Activated T-cell treated with anti-CD3 and anti-CD28 coated beads, Interleukin-2, amount 50 U/mL, for 72 hours (primary cell): ENCODE results near the gene OXT. TPM values are rescaled to one million over a fixed set of nuclear protein-coding genes. Genes with fewer than 3 reads are reported as not detected.

Source experiments
- ATAC-seq, 2 donors: fragments of 150-1000 bp; cut with Tn5 transposase; replicated peaks in 1 of 2; 2 replicates each; pipeline ENCODE4 v1.10.0; 2021; ENCODE audit warnings: moderate library complexity in 2 of 2, mild to moderate bottlenecking in 1 of 2
- DNase-seq, 2 donors: peaks; one replicate each; pipeline ENCODE4 v3.0.0; 2021 to 2022; ENCODE audit warnings: mixed read lengths in 1 of 2
- H3K27ac Mint-ChIP-seq: one replicate; pipeline ENCODE4 v1.8.0; 2022; ENCODE audit warnings: mild to moderate bottlenecking, moderate library complexity, mixed read lengths
- H3K27me3 Mint-ChIP-seq: one replicate; pipeline ENCODE4 v1.8.0; 2022; ENCODE audit warnings: low read depth, mixed read lengths
- H3K36me3 Mint-ChIP-seq, 2 donors: one replicate each; pipeline ENCODE4 v1.8.0; 2022; ENCODE audit warnings: mixed read lengths in 2 of 2, mild to moderate bottlenecking in 1 of 2; ENCODE audit not compliant: insufficient read depth in 2 of 2
- H3K4me1 Mint-ChIP-seq: one replicate; pipeline ENCODE4 v1.8.0; 2022; ENCODE audit warnings: low read depth, mixed read lengths
- H3K4me3 Mint-ChIP-seq, 2 donors: one replicate each; pipeline ENCODE4 v1.8.0; 2022; ENCODE audit warnings: mild to moderate bottlenecking in 2 of 2, mixed read lengths in 2 of 2, moderate library complexity in 2 of 2
- H3K9me3 Mint-ChIP-seq, 2 donors: one replicate each; pipeline ENCODE4 v1.8.0; 2022; ENCODE audit warnings: mixed read lengths in 2 of 2
- total RNA-seq, 2 donors: library from RNA; stranded (reverse); gene quantifications; one replicate each; pipeline ENCODE4 v1.2.3, GENCODE V29; 2022

OXT gene
- total RNA-seq, 2 donors from 2014 or later, result 1.2 to 1.8 TPM

GRCh38 chr20:3082955-3083952 is 11.8 kb downstream of the OXT start:
- H3K4me1 Mint-ChIP-seq, result peaks cover 11% of the 10 kb centered on the region
- H3K27ac Mint-ChIP-seq, result no peak overlapping the region
- H3K9me3 Mint-ChIP-seq, result no peaks in the 10 kb centered on the region
- peaks cover 41% of the 10 kb centered on the region for H3K27me3 Mint-ChIP-seq
- peak overlapping the region; percentile 59 to 79 for H3K4me3 Mint-ChIP-seq
- ATAC-seq, result peak; percentile 48 to 52
- no peaks in the 10 kb centered on the region for H3K36me3 Mint-ChIP-seq
- DNase-seq, result no peak

DNA sequence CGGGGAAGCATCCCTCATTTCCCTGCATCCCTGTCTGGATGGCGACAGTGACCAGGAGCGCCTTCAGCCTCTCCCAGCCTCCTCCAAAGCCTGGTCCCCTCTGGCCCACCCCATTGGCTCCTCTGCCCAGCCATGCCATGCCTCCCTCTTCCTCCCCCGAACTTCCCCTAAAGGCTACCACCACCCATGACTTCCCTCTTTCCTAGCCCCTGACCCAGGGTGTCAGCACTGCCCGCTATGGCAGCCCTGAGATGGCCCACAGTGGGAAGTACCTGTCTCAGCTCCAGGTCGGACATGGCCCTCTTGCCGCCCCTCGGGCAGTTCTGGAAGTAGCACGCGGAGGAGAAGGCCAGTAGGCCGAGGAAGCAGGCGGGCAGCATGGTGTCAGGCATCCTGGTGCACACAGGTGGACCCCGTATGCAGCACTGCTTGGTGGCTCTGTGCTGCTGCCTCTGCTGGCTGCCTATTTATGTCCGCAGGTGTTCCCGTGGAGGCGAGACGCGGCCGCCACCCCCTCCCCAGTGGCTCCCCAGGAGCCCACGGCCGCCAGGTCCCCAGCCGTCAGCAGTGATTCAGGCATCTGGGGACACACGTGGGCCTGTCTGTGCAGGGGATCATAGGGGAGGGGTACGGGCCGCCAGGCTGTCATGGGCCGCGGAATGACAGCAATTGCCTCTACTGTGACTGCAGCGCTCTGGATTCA is 13.0 kb downstream of the OXT start, which contains the start of gene AVP:
TSS of gene AVP (minus strand) at position 442 of the 703 bp plus-strand sequence. CDS start at position 392, 50 bp downstream.
- H3K9me3 Mint-ChIP-seq, result no peaks in the 10 kb centered on the region
- H3K4me1 Mint-ChIP-seq, result peaks cover 11% of the 10 kb centered on the region
- H3K4me3 Mint-ChIP-seq, result peak within 1 kb of the TSS; percentile 59 to 79
- DNase-seq, result no peak
- no peaks in the 10 kb centered on the region for H3K36me3 Mint-ChIP-seq
- no peak within 1 kb of the TSS for H3K27ac Mint-ChIP-seq
- H3K27me3 Mint-ChIP-seq, result peaks cover 41% of the 10 kb centered on the region
- no peak for ATAC-seq

GRCh38 chr20:3084986-3085360 is 13.6 kb downstream of the OXT start:
- Mint-ChIP-seq H3K27ac (no peak overlapping the region), H3K27me3 (peaks cover 38% of the 10 kb centered on the region), H3K9me3 (no peaks in the 10 kb centered on the region), H3K4me3 (no peak overlapping the region), H3K36me3 (no peaks in the 10 kb centered on the region), H3K4me1 (peaks cover 11% of the 10 kb centered on the region)
- ATAC-seq, result no peak
- DNase-seq, result no peak

DNA sequence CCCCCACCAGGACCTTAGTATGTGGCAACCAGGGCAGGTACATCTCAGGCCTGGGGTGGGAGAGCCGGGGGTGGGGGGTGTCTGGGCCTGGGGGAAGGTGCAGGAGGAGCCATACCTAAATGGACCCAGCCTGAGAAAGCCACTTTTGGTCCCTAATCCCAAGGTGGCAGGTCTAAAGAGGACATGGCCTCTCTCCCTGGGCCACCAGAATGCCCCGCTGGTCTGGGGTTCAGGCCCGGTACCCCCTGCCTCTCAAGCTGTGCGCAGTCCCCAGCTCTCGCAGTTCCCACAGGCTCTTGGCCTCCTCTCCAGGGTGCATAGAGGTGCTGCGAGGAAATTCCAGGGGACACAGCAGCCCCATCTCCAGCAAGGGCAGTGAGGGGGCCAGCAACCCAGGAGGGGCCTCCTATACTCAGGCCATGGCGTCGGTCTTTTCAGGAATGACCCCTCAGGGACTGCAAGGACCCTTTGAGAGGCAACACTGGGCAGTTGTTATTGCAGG is 14.2 kb downstream of the OXT start:
- no peak for ATAC-seq
- H3K36me3 Mint-ChIP-seq, result no peaks in the 10 kb centered on the region
- peaks cover 31% of the 10 kb centered on the region for H3K27me3 Mint-ChIP-seq

GRCh38 chr20:3088031-3088430 is 16.6 kb downstream of the OXT start:
- Mint-ChIP-seq H3K36me3 (no peaks in the 10 kb centered on the region), H3K27me3 (peaks cover 13% of the 10 kb centered on the region), H3K27ac (no peak overlapping the region), H3K9me3 (no peaks in the 10 kb centered on the region), H3K4me1 (peaks cover 21% of the 10 kb centered on the region), H3K4me3 (no peak overlapping the region)
- ATAC-seq, result no peak
- no peak for DNase-seq

More for the DNA sequence above, 14.2 kb downstream of the OXT start:
- Mint-ChIP-seq H3K27ac (no peak overlapping the region), H3K4me1 (peaks cover 18% of the 10 kb centered on the region), H3K9me3 (no peaks in the 10 kb centered on the region), H3K4me3 (no peak overlapping the region)
- no peak for DNase-seq

DNA sequence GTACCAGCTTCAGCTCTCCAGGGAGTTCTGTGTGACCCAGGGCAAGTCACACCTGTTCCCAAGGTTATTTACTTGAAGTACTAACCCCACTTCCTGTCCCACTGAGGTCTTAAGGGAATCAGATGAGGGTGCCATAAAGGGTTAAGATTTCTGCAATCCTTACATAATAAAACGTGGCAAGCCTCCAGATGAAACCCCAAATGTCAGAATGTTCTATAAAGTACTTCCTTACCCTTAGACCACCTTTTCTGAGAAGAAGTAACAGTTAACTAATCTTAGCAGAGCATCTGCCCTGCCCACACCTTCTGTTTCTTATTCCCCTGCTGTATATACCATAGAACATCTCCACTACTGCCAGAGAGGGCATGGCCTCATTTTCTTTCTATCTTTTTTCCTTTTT is 19.1 kb downstream of the OXT start:
- DNase-seq (no peak), ATAC-seq (no peak)
- Mint-ChIP-seq H3K27ac (no peak overlapping the region), H3K4me3 (no peak overlapping the region), H3K27me3 (no peaks in the 10 kb centered on the region), H3K9me3 (no peaks in the 10 kb centered on the region), H3K4me1 (peaks cover 16% of the 10 kb centered on the region), H3K36me3 (no peaks in the 10 kb centered on the region)

GRCh38 chr20:3092611-3093379 is 21.4 kb downstream of the OXT start:
- H3K36me3 Mint-ChIP-seq, result no peaks in the 10 kb centered on the region
- peak overlapping the region; percentile 64 for H3K27ac Mint-ChIP-seq
- no peaks in the 10 kb centered on the region for H3K27me3 Mint-ChIP-seq
- peak overlapping the region; percentile 83 to 86 for H3K4me3 Mint-ChIP-seq
- peaks cover 16% of the 10 kb centered on the region for H3K4me1 Mint-ChIP-seq
- DNase-seq (peak; percentile 52 to 57), ATAC-seq (peak; percentile 69 to 76)
- H3K9me3 Mint-ChIP-seq, result no peaks in the 10 kb centered on the region

DNA sequence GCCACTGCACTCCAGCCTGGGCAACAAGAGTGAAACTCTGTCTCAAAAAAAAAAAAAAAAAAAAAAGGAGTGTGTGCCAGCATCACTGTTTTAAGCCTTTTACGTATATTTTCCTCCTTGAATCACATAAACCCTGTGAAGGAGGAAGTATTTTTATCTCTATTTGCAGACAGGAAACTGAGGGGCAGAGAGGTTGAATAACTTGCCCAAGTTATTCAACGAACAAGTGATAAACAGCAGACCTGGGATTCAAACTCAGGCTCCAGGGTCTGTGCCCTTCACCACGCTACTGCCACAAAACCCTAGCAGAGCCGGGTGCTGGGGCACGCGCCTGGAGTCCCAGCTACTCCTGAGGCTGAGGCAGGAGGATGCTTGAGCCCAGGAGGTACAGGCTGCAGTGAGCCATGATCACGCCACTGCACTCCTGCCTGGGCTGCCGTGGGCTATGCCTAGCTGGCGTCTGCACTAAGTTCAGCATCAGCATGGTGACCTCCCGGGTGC is 22.5 kb downstream of the OXT start:
- H3K27ac Mint-ChIP-seq, result no peak overlapping the region
- peak overlapping the region; percentile 16 to 52 for H3K4me3 Mint-ChIP-seq
- H3K36me3 Mint-ChIP-seq, result no peaks in the 10 kb centered on the region
- no peaks in the 10 kb centered on the region for H3K9me3 Mint-ChIP-seq
- ATAC-seq (peak; percentile 15 to 16), DNase-seq (no peak)
- H3K4me1 Mint-ChIP-seq, result peaks cover 16% of the 10 kb centered on the region
- no peaks in the 10 kb centered on the region for H3K27me3 Mint-ChIP-seq

GRCh38 chr20:3094848-3095629 is 23.6 kb downstream of the OXT start:
- Mint-ChIP-seq H3K27me3 (no peaks in the 10 kb centered on the region), H3K4me3 (peak overlapping the region in 1 of 2 donors; percentile 8), H3K36me3 (no peaks in the 10 kb centered on the region), H3K4me1 (peaks cover 14% of the 10 kb centered on the region), H3K9me3 (no peaks in the 10 kb centered on the region), H3K27ac (no peak overlapping the region)
- ATAC-seq, result no peak
- DNase-seq, result no peak

GRCh38 chr20:3100480-3100879 is 29.1 kb downstream of the OXT start:
- no peak for DNase-seq
- Mint-ChIP-seq H3K4me1 (peaks cover 23% of the 10 kb centered on the region), H3K4me3 (no peak overlapping the region), H3K27ac (no peak overlapping the region), H3K36me3 (no peaks in the 10 kb centered on the region), H3K27me3 (peaks cover 7% of the 10 kb centered on the region), H3K9me3 (no peaks in the 10 kb centered on the region)
- ATAC-seq, result no peak

DNA sequence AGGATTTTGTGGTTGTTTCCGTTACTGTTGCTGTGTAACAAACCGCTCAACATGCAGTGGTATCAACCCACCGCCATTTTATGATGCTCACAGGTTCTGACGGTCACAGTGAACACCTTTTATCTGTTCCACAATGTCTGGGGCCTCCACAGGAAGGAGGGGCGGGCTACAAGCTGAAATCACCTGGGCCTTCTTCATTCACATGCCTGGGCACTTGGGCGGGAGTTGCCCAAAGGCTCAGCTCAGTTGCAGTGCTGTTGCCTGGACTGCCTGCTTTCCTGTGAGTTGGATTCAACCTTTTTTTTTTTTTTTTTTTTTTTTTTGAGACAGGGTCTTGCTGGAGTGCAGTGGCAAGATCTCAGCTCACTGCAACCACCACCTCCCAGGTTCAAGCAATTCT is 29.8 kb downstream of the OXT start:
- no peaks in the 10 kb centered on the region for H3K9me3 Mint-ChIP-seq
- no peak for DNase-seq
- H3K27ac Mint-ChIP-seq, result no peak overlapping the region
- H3K4me1 Mint-ChIP-seq, result peaks cover 23% of the 10 kb centered on the region
- no peak for ATAC-seq
- no peak overlapping the region for H3K4me3 Mint-ChIP-seq
- H3K27me3 Mint-ChIP-seq, result peaks cover 7% of the 10 kb centered on the region
- no peaks in the 10 kb centered on the region for H3K36me3 Mint-ChIP-seq
